Gastrocnemius medialis (tissue), 4 donors: Measurements from ENCODE around the gene CCDC30. TPM values are rescaled to one million over a fixed set of nuclear protein-coding genes. Genes with fewer than 3 reads are reported as not detected.

ENCODE experiments used
- ATAC-seq, 2 donors: fragments of 150-250 bp; one replicate each; pipeline ENCODE4 v1.9.1; 2016
- DNase-seq, 2 donors: peaks; one replicate each; pipeline ENCODE4 v3.0.0-alpha.2; 2019
- H3K27ac ChIP-seq, 4 donors: fragments of 200-600 bp; sonication (generic); 1 replicate in 1 of 4; 2 replicates in 3 of 4; pipeline ENCODE4 v1.5.1; 2016 to 2018; ENCODE audit warnings: mild to moderate bottlenecking in 2 of 4, moderate library complexity in 1 of 4
- H3K27me3 ChIP-seq, 3 donors: fragments of 200-600 bp; sonication (generic) in 2 of 3; 1 replicate in 1 of 3; 2 replicates in 2 of 3; pipeline versions ENCODE4 v1.5.1 to v1.6.0; 2016 to 2019; ENCODE audit warnings: mild to moderate bottlenecking in 1 of 3, moderate library complexity in 1 of 3
- H3K36me3 ChIP-seq, 2 donors: fragments of 200-600 bp; sonication (generic) in 1 of 2; one replicate each; pipeline ENCODE4 v1.5.1; 2017 to 2018
- H3K4me1 ChIP-seq, 2 donors: fragments of 200-600 bp; sonication (generic) in 1 of 2; one replicate each; pipeline ENCODE4 v1.5.1; 2016 to 2017; ENCODE audit warnings: mild to moderate bottlenecking in 2 of 2
- H3K4me3 ChIP-seq, 4 donors: fragments of 200-600 bp; sonication (generic) in 3 of 4; 1 replicate in 1 of 4; 2 replicates in 3 of 4; pipeline ENCODE4 v1.5.1; 2016 to 2019; ENCODE audit warnings: mild to moderate bottlenecking in 2 of 4
- H3K9me3 ChIP-seq, 3 donors: fragments of 200-600 bp; sonication (generic) in 2 of 3; 1 replicate in 1 of 3; 2 replicates in 2 of 3; pipeline ENCODE4 v1.5.1; 2016 to 2019
- CTCF ChIP-seq, 5 experiments: fragments of 450-650 bp in 3 of 5; fragments of 200-600 bp in 2 of 5; sonication (generic) in 2 of 5; IDR thresholded peaks in 4 of 5; conservative IDR thresholded peaks in 1 of 5; 1 replicate in 4 of 5; 2 replicates in 1 of 5; pipeline ENCODE4 v1.5.1; 2016 to 2019; ENCODE audit warnings: antibody characterized with exemption in 5 of 5, mild to moderate bottlenecking in 3 of 5, moderate library complexity in 3 of 5
- POLR2A ChIP-seq, 2 donors: fragments of 450-650 bp; IDR thresholded peaks; one replicate each; pipeline ENCODE4 v1.6.1; 2017; ENCODE audit warnings: antibody characterized with exemption in 2 of 2, mild to moderate bottlenecking in 2 of 2, moderate library complexity in 2 of 2
- in situ Hi-C, 4 donors: fragments of 200-750 bp; cut with MboI; loops; one replicate each; pipeline versions ENCODE4 v1.15.0 to v1.8.0; 2017; ENCODE audit warnings: low sequenced_read_pairs in 4 of 4
- intact Hi-C: fragments of 100-400 bp; cut with DNase I; formaldehyde crosslinking; loops from one replicate; pipeline ENCODE4 v1.15.1; 2023; ENCODE audit warnings: low total_unique reads
- total RNA-seq, 4 donors: library from RNA; depleted of rRNA; stranded (reverse); fragments of >200 nt; gene quantifications; one replicate each; pipeline versions ENCODE4 v1.1.0 to v1.2.3, GENCODE V29; 2016

CCDC30 gene
- total RNA-seq, 4 donors from 2014 or later = 0.24 to 2.9 (median 0.74) TPM

GRCh38 chr1:42533101-42533863, 70.2 kb downstream of the CCDC30 start:
- no peaks in the 10 kb centered on the region for H3K4me1 ChIP-seq
- no peak overlapping the region for H3K27ac ChIP-seq
- no peaks in the 10 kb centered on the region for H3K27me3 ChIP-seq
- H3K9me3 ChIP-seq = no peaks in the 10 kb centered on the region
- intact Hi-C loops = no loop called here
- H3K36me3 ChIP-seq = no peaks in the 10 kb centered on the region
- TF ChIP-seq POLR2A (IDR thresholded peaks at IDR 0.05) (no peak), CTCF (IDR thresholded peaks at IDR 0.05 in 4 of 5, conservative IDR thresholded peaks at IDR 0.05 in 1 of 5) (no peak)
- ATAC-seq (no peak), DNase-seq (no peak)
- in situ Hi-C loops = no loop called here
- H3K4me3 ChIP-seq = no peak overlapping the region

- no peaks in the 10 kb centered on the region for H3K27me3 ChIP-seq
- no peaks in the 10 kb centered on the region for H3K4me1 ChIP-seq
- TF ChIP-seq POLR2A (IDR thresholded peaks at IDR 0.05) = no peak
- TF ChIP-seq CTCF (IDR thresholded peaks at IDR 0.05 in 4 of 5, conservative IDR thresholded peaks at IDR 0.05 in 1 of 5) = no peak
- ATAC-seq (no peak), DNase-seq (no peak)
- intact Hi-C loops = no loop called here
- H3K4me3 ChIP-seq = no peak overlapping the region
- no peaks in the 10 kb centered on the region for H3K36me3 ChIP-seq
- in situ Hi-C loops = no loop called here
- H3K9me3 ChIP-seq = no peaks in the 10 kb centered on the region
- H3K27ac ChIP-seq = no peak overlapping the region
Observed at GRCh38 chr1:42541104-42541503, 78.0 kb downstream of the CCDC30 start.

GRCh38 chr1:42551180-42551579, 88.1 kb downstream of the CCDC30 start:
- in situ Hi-C loops = loop anchor here in 1 of 4 donors (25.0 kb wide), 1 partner anchor 186 kb away; the partner anchor contains the start of gene CLDN19
- no peak for ATAC-seq
- no peak for DNase-seq
- no peaks in the 10 kb centered on the region for H3K27me3 ChIP-seq
- TF ChIP-seq POLR2A (IDR thresholded peaks at IDR 0.05) = no peak
- TF ChIP-seq CTCF (IDR thresholded peaks at IDR 0.05 in 4 of 5, conservative IDR thresholded peaks at IDR 0.05 in 1 of 5) = no peak
- no peaks in the 10 kb centered on the region for H3K9me3 ChIP-seq
- no peak overlapping the region for H3K4me3 ChIP-seq
- no peak overlapping the region for H3K27ac ChIP-seq
- intact Hi-C loops = no loop called here
- no peaks in the 10 kb centered on the region for H3K36me3 ChIP-seq
- no peaks in the 10 kb centered on the region for H3K4me1 ChIP-seq

- no peaks in the 10 kb centered on the region for H3K4me1 ChIP-seq
- ATAC-seq (no peak), DNase-seq (no peak)
- no peak overlapping the region for H3K4me3 ChIP-seq
- no peaks in the 10 kb centered on the region for H3K9me3 ChIP-seq
- TF ChIP-seq CTCF (IDR thresholded peaks at IDR 0.05 in 4 of 5, conservative IDR thresholded peaks at IDR 0.05 in 1 of 5) = no peak
- TF ChIP-seq POLR2A (IDR thresholded peaks at IDR 0.05) = no peak
- intact Hi-C loops = no loop called here
- in situ Hi-C loops = loop anchor here in 1 of 4 donors (25.0 kb wide), 1 partner anchor 186 kb away; the partner anchor contains the start of gene CLDN19
- no peak overlapping the region for H3K27ac ChIP-seq
- no peaks in the 10 kb centered on the region for H3K27me3 ChIP-seq
- no peaks in the 10 kb centered on the region for H3K36me3 ChIP-seq
Observed at GRCh38 chr1:42551590-42551989, 88.5 kb downstream of the CCDC30 start.
